K562 (cell line): ENCODE measurements around the gene LRMDA.

ENCODE experiments used
- AFF4 ChIP-seq: sonication (generic); formaldehyde crosslinking; IDR thresholded peaks from 2 replicates; pipeline ENCODE4 v1.8.0; 2023; ENCODE audit warnings: mild to moderate bottlenecking, missing genetic modification reagents
- CHD4 ChIP-seq: fragments of 200-600 bp; sonication (generic); IDR thresholded peaks from 3 replicates; pipeline ENCODE4 v1.6.1; 2012; ENCODE audit warnings: low read depth, mild to moderate bottlenecking, mixed read lengths, low read length, inconsistent platforms; ENCODE audit not compliant: insufficient read depth, insufficient replicate concordance, poor library complexity, severe bottlenecking
- HIVEP1 ChIP-seq: fragments of 250-450 bp; sonication (Bioruptor Pico); IDR thresholded peaks from 2 replicates; pipeline ENCODE4 v1.4.0; 2020; ENCODE audit warnings: mild to moderate bottlenecking
- HNRNPL ChIP-seq: fragments of 200-400 bp; formaldehyde crosslinking; IDR thresholded peaks from 2 replicates; pipeline ENCODE4 v1.6.1; 2017; ENCODE audit warnings: low read depth, mild to moderate bottlenecking, low read length
- IRF2 ChIP-seq: sonication (generic); formaldehyde crosslinking; IDR thresholded peaks from 2 replicates; pipeline ENCODE4 v1.8.1; 2022; ENCODE audit warnings: mild to moderate bottlenecking, missing genetic modification reagents
- L3MBTL2 ChIP-seq: fragments of 450-650 bp; IDR thresholded peaks from 2 replicates; pipeline ENCODE4 v1.6.1; 2016; ENCODE audit warnings: mild to moderate bottlenecking, moderate library complexity
- PML ChIP-seq: IDR thresholded peaks from 2 replicates; pipeline ENCODE4 v1.6.1; 2012; ENCODE audit warnings: low read length, inconsistent platforms
- PPARD ChIP-seq: fragments of 250-450 bp; sonication (Bioruptor Pico); IDR thresholded peaks from 2 replicates; pipeline ENCODE4 v1.8.0; 2022; ENCODE audit warnings: inconsistent platforms, mild to moderate bottlenecking, moderate library complexity
- SIN3A ChIP-seq, 2 experiments: fragments of 150-350 bp in 1 of 2; IDR thresholded peaks; 2 replicates each; pipeline ENCODE4 v1.6.1; 2011 to 2016; ENCODE audit warnings: borderline replicate concordance in 2 of 2, low read depth in 2 of 2, low read length in 2 of 2, mild to moderate bottlenecking in 2 of 2, moderate library complexity in 2 of 2; ENCODE audit not compliant: control insufficient read depth in 1 of 2
- SREBF2 ChIP-seq: sonication (generic); formaldehyde crosslinking; IDR thresholded peaks from 2 replicates; pipeline ENCODE4 v1.4.0; 2020; ENCODE audit warnings: mild to moderate bottlenecking, missing genetic modification reagents
- ZNF174 ChIP-seq: fragments of 250-450 bp; sonication (Bioruptor Pico); IDR thresholded peaks from 2 replicates; pipeline ENCODE4 v1.4.0; 2020; ENCODE audit warnings: mild to moderate bottlenecking
- ZNF398 ChIP-seq: fragments of 250-450 bp; sonication (Bioruptor Pico); IDR thresholded peaks from 2 replicates; pipeline ENCODE4 v1.8.0; 2021; ENCODE audit warnings: moderate library complexity, mild to moderate bottlenecking, inconsistent platforms
- ZNF780A ChIP-seq: fragments of 250-450 bp; sonication (Bioruptor Pico); IDR thresholded peaks from 2 replicates; pipeline ENCODE4 v1.5.0; 2021; ENCODE audit warnings: mild to moderate bottlenecking
- TF ChIP-seq, protein P1 (sequence below): fragments of 450-650 bp; IDR thresholded peaks from 2 replicates; pipeline ENCODE4 v1.6.1; 2017; ENCODE audit warnings: antibody characterized with exemption

DNA sequence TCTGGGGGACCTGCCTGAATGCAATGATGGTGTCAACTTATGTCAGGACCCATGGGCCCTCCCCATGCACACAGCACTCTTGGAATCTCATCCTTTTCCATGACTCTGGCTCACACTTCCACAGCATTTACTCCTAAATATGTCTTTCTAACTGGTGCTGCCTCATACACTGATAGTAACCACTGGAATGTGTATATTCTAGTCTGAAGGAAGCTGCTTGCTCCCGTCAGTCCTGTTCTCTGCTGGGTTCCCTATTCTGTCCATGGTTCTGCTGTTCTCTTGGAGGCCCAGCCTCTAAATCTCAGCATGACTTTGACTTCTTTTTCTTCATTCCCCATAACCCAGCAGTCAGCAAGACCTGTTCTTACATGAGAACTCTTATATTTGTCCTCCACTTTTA is 1151.1 kb downstream of the LRMDA start:
- TF ChIP-seq ZNF398 (CRISPR knock-in tag): no peak
- TF ChIP-seq CHD4: no peak
- no peak for TF ChIP-seq SREBF2 (CRISPR knock-in tag)
- no peak for TF ChIP-seq SIN3A (IDR thresholded peaks at IDR 0.05; ENCODE audit: borderline replicate concordance in 2 of 2, control insufficient read depth in 1 of 2, low read depth in 2 of 2, low read length in 2 of 2)
- TF ChIP-seq, protein P1, sequence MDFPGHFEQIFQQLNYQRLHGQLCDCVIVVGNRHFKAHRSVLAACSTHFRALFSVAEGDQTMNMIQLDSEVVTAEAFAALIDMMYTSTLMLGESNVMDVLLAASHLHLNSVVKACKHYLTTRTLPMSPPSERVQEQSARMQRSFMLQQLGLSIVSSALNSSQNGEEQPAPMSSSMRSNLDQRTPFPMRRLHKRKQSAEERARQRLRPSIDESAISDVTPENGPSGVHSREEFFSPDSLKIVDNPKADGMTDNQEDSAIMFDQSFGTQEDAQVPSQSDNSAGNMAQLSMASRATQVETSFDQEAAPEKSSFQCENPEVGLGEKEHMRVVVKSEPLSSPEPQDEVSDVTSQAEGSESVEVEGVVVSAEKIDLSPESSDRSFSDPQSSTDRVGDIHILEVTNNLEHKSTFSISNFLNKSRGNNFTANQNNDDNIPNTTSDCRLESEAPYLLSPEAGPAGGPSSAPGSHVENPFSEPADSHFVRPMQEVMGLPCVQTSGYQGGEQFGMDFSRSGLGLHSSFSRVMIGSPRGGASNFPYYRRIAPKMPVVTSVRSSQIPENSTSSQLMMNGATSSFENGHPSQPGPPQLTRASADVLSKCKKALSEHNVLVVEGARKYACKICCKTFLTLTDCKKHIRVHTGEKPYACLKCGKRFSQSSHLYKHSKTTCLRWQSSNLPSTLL: no peak
- no peak for TF ChIP-seq IRF2 (CRISPR knock-in tag)
- TF ChIP-seq PML: no peak
- TF ChIP-seq L3MBTL2: no peak
- no peak for TF ChIP-seq PPARD (CRISPR knock-in tag)
- no peak for TF ChIP-seq ZNF780A (CRISPR knock-in tag)
- TF ChIP-seq AFF4 (CRISPR knock-in tag): no peak
- no peak for TF ChIP-seq ZNF174 (CRISPR knock-in tag)
- TF ChIP-seq HIVEP1 (CRISPR knock-in tag): no peak
- TF ChIP-seq HNRNPL: no peak
